Measurements from ENCODE around the gene DYNC1H1. TPM values are rescaled to one million over a fixed set of nuclear protein-coding genes. Genes with fewer than 3 reads are reported as not detected.

The DYNC1H1 gene
- total and polyA plus RNA-seq, 3 donors from 2014 or later: 313 to 691 (median 538) TPM

DNA sequence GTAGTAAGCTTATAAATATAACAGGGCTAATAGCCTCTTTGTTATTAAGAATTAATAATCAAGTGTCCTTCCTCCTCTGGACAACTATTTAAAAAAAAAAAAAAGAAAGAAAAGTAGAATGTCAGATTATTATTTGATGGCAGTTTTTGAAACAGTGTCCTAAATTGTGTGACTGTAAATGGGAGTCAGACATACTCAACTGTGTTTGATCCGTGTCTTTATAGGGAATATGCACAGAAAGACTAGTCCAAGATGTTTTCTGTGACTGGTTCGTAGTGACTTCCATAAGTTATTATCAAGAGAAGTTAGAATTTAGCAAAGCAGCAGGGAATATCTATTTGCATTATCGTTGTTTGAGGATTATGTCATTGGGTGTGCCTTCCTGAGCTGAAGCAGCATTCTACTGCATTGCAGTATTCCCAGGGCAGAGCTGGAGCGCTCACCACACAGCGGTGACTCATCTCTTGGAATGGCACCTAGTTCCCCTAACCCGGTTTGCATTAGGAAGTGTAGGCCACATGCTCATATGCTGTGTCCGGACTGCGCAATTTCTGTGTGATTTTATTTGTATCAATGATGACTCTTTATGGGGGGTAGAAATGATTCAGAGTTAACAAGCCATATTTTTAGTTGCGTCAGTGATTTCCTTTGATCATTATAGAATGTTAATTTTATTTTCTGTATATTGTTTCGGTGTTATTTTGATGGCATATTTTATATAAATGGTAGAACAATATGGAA, 7.9 kb downstream of the DYNC1H1 start:
- intact Hi-C loops (cut with DNase I; ENCODE audit: low total_unique reads): no loop called here
- WGBS, 2 donors: 36 to 45% methylated on average over 10 of the region's 10 CpGs
- no peaks in the 10 kb centered on the region for H3K9me3 ChIP-seq
- peak; percentile 80 for DNase-seq
- peak overlapping the region in 1 of 2 donors; percentile 65 for H3K27ac ChIP-seq
- TF ChIP-seq POLR2A (IDR thresholded peaks at IDR 0.05) (no peak), CTCF (IDR thresholded peaks at IDR 0.05) (no peak)
- no peaks in the 10 kb centered on the region for H3K36me3 ChIP-seq (ENCODE audit: low read depth, missing control alignments)
- no peak overlapping the region for H3K4me3 ChIP-seq
- H3K27me3 ChIP-seq: no peaks in the 10 kb centered on the region
- H3K4me1 ChIP-seq: peaks cover 15% of the 10 kb centered on the region

- WGBS, 2 donors: 94 to 97% methylated on average over 7 of the region's 7 CpGs
- Histone ChIP-seq H3K36me3 (ENCODE audit: low read depth, missing control alignments) (no peaks in the 10 kb centered on the region), H3K4me1 (peaks cover 15% of the 10 kb centered on the region), H3K4me3 (no peak overlapping the region), H3K9me3 (no peaks in the 10 kb centered on the region), H3K27ac (no peak overlapping the region), H3K27me3 (no peaks in the 10 kb centered on the region)
- TF ChIP-seq POLR2A (IDR thresholded peaks at IDR 0.05): no peak
- no peak for TF ChIP-seq CTCF (IDR thresholded peaks at IDR 0.05)
- intact Hi-C loops (cut with DNase I; ENCODE audit: low total_unique reads): no loop called here
- no peak for DNase-seq
Observed at GRCh38 chr14:101973356-101973755, 9.0 kb downstream of the DYNC1H1 start.

DNA sequence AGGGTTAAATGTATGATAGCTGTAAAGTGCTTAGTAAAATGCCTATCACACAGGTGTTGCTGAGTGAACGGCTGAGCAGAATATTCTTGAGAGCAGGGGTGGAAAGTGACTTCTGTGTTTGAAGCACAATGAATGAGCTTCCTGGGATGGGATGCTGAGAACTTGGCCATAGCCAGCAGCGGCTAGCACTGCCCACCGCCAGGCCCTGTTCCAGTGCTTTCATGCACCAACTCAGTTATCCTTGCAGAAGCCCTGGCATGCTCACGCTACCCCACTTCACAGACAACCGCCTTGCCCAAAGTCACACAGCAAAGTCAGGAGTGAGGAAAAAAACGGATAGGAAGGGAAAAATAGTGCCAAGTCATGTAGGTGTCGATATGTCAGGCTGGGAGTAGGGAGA, 10.9 kb downstream of the DYNC1H1 start:
- intact Hi-C loops (cut with DNase I; ENCODE audit: low total_unique reads): no loop called here
- TF ChIP-seq POLR2A (IDR thresholded peaks at IDR 0.05) (no peak), CTCF (IDR thresholded peaks at IDR 0.05) (no peak)
- peaks cover 15% of the 10 kb centered on the region for H3K4me1 ChIP-seq
- no peaks in the 10 kb centered on the region for H3K27me3 ChIP-seq
- no peaks in the 10 kb centered on the region for H3K36me3 ChIP-seq (ENCODE audit: low read depth, missing control alignments)
- H3K27ac ChIP-seq: no peak overlapping the region
- DNase-seq: no peak
- no peaks in the 10 kb centered on the region for H3K9me3 ChIP-seq
- no peak overlapping the region for H3K4me3 ChIP-seq
- 84 to 85% methylated on average over 7 of the region's 7 CpGs for WGBS, 2 donors

DNA sequence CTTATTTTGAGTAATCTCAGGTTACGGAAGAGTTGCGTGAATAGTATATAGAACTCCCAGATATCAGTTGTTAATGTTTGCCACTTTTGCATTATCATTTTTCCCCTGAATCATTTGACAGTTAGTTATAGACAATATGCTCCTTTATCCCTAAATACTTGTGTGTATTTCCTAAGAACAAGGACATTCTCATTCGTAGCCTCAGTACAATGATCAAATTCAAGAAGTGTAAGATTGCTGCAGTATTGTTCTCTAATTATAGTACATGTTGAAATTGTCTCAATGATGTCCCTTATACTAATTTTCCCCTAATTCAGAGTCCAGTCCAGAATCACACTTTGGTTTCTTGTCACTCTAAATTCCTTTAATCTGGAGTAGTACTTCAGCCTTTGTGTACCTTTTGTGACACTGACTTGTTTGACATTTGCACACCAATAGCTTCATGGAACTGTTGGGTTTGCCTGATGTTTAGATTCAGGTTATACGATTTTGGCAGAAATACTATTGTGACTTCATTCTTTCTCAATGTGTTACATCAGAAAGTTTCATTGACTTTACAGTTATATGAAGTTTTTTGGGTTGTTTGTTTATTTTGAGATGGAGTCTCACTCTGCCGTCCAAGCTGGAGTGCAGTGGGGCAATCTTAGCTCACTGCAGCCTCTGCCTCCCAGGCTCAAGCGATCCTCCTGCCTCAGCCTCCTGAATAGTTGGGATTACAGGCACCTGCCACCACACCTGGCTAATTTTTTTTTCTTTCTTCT, 13.1 kb downstream of the DYNC1H1 start:
- H3K36me3 ChIP-seq (ENCODE audit: low read depth, missing control alignments): no peaks in the 10 kb centered on the region
- no peak overlapping the region for H3K27ac ChIP-seq
- H3K4me1 ChIP-seq: peaks cover 3% of the 10 kb centered on the region
- H3K27me3 ChIP-seq: no peaks in the 10 kb centered on the region
- H3K4me3 ChIP-seq: no peak overlapping the region
- DNase-seq: no peak
- 83 to 87% methylated on average over 6 of the region's 6 CpGs for WGBS, 2 donors
- no peak for TF ChIP-seq POLR2A (IDR thresholded peaks at IDR 0.05)
- TF ChIP-seq CTCF (IDR thresholded peaks at IDR 0.05): no peak
- H3K9me3 ChIP-seq: no peaks in the 10 kb centered on the region
- intact Hi-C loops (cut with DNase I; ENCODE audit: low total_unique reads): no loop called here
